Uterus (tissue), 2 donors: ENCODE results near the gene MAP4K4.

Experiments used
- CTCF ChIP-seq, 4 experiments: fragments of 200-600 bp in 2 of 4; fragments of 450-650 bp in 2 of 4; sonication (generic) in 2 of 4; IDR thresholded peaks; one replicate each; pipeline ENCODE4 v1.5.1; 2016 to 2019; ENCODE audit warnings: antibody characterized with exemption in 4 of 4, mild to moderate bottlenecking in 2 of 4, moderate library complexity in 1 of 4
- POLR2A ChIP-seq, 2 donors: fragments of 450-650 bp; IDR thresholded peaks; one replicate each; pipeline ENCODE4 v1.6.1; 2016; ENCODE audit warnings: antibody characterized with exemption in 2 of 2, mild to moderate bottlenecking in 1 of 2, moderate library complexity in 1 of 2

- TF ChIP-seq CTCF (IDR thresholded peaks at IDR 0.05): no peak
- no peak for TF ChIP-seq POLR2A (IDR thresholded peaks at IDR 0.05)
These were observed 224.4 kb downstream of the MAP4K4 start for GRCh38 chr2:101921953-101922325.
